ENCODE measurements around the gene SPOCK1.

DNA sequence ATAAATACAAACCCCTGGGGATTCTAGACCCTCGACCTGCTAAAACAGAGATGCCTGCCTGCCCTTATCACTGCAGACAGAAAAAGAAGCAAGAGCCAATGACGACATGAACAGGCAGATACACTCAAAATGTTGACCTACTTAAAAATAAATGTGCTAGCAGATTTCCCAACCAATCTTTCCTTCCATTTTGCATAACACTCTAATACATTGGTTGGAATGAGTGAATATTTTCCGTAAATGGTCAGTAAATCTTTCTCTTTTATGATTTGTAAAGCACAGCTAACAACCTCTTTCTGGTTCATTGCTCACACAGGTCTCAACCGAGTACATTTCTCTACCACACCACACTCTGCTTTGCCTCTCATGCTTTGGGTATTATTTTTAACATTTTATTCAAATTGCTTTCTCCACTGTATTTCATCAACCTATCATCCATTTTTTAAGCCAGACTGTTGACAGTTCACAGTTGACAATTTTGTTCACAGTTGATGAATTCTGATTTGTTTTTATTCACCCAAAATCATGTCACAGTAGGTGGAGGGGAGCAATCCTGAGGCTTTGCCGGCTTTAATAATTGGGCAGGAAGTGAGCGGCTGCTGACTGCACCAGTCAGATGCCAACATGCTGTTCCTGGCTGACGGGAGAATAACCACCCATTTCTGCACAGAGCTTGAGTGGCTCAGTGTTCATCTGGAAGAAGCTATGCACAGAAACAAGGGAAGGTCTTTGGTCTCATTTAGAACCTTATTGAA, 426.6 kb downstream of the SPOCK1 start:
- TF ChIP-seq CTCF (IDR thresholded peaks at IDR 0.05; ENCODE audit: borderline replicate concordance, extremely low read depth, low read length, poor library complexity, severe bottlenecking) (no peak), EZH2 (IDR thresholded peaks at IDR 0.05; ENCODE audit: borderline replicate concordance, low read depth, low read length, severe bottlenecking) (no peak)
